HUES6 (cell line): ENCODE measurements around the gene PSMB5.

Experiments
- H3K27ac ChIP-seq: 2 replicates; pipeline ENCODE4 v1.7.0; 2013; ENCODE audit warnings: low read depth, mild to moderate bottlenecking, low read length, inconsistent platforms
- H3K27me3 ChIP-seq: 2 replicates; pipeline ENCODE4 v1.6.1; 2013; ENCODE audit warnings: low read length; ENCODE audit not compliant: control insufficient read depth, insufficient read depth
- H3K36me3 ChIP-seq: 2 replicates; pipeline ENCODE4 v1.6.1; 2013; ENCODE audit warnings: low read length; ENCODE audit not compliant: control insufficient read depth, insufficient read depth
- H3K4me1 ChIP-seq: 2 replicates; pipeline ENCODE4 v1.6.1; 2013; ENCODE audit warnings: low read length; ENCODE audit not compliant: control insufficient read depth, insufficient read depth
- H3K4me3 ChIP-seq: 2 replicates; pipeline ENCODE4 v1.5.1; 2013; ENCODE audit warnings: low read depth, low read length
- H3K9ac ChIP-seq: one replicate; pipeline ENCODE4 v1.6.1; 2013; ENCODE audit warnings: mild to moderate bottlenecking, low read length
- H3K9me3 ChIP-seq: 2 replicates; pipeline ENCODE4 v1.6.1; 2013; ENCODE audit warnings: low read depth, low read length; ENCODE audit not compliant: control insufficient read depth, insufficient read depth

Gene PSMB5

GRCh38 chr14:22982477-22983245, 52.0 kb downstream of the PSMB5 start, which contains the start of gene AJUBA:
AJUBA (minus strand) TSS chr14:22982551; CDS start chr14:22982266, 285 bp downstream.
- no peaks in the 10 kb centered on the region for H3K9me3 ChIP-seq
- H3K27me3 ChIP-seq, result peaks cover 13% of the 10 kb centered on the region; the same call in 1 of the 2 replicates
- H3K4me1 ChIP-seq, result peaks cover 29% of the 10 kb centered on the region
- H3K4me3 ChIP-seq, result peak within 1 kb of the TSS; percentile 76
- H3K9ac ChIP-seq, result peak within 1 kb of the TSS; percentile 88
- peak within 1 kb of the TSS; percentile 44; the same call in 1 of the 2 replicates for H3K27ac ChIP-seq
- H3K36me3 ChIP-seq, result peaks cover 16% of the 10 kb centered on the region; the same call in 1 of the 2 replicates

GRCh38 chr14:22981876-22982476, 52.7 kb downstream of the PSMB5 start:
- H3K4me1 ChIP-seq, result peaks cover 36% of the 10 kb centered on the region
- H3K9ac ChIP-seq, result peak overlapping the region; percentile 88
- no peaks in the 10 kb centered on the region for H3K9me3 ChIP-seq
- H3K4me3 ChIP-seq, result peak overlapping the region; percentile 76
- H3K27me3 ChIP-seq, result peaks cover 13% of the 10 kb centered on the region; the same call in 1 of the 2 replicates
- peaks cover 22% of the 10 kb centered on the region; the same call in 1 of the 2 replicates for H3K36me3 ChIP-seq
- peak overlapping the region; percentile 44; the same call in 1 of the 2 replicates for H3K27ac ChIP-seq

GRCh38 chr14:22981090-22981875, 53.4 kb downstream of the PSMB5 start:
- Histone ChIP-seq H3K27ac (peak overlapping the region; percentile 44; the same call in 1 of the 2 replicates), H3K9me3 (no peaks in the 10 kb centered on the region), H3K4me1 (peaks cover 43% of the 10 kb centered on the region), H3K9ac (peak overlapping the region; percentile 88), H3K27me3 (peaks cover 13% of the 10 kb centered on the region; the same call in 1 of the 2 replicates), H3K4me3 (peak overlapping the region; percentile 76), H3K36me3 (peaks cover 27% of the 10 kb centered on the region)

- peaks cover 32% of the 10 kb centered on the region for H3K36me3 ChIP-seq
- peak overlapping the region; percentile 76 for H3K4me3 ChIP-seq
- peak overlapping the region; percentile 88 for H3K9ac ChIP-seq
- H3K27me3 ChIP-seq, result peaks cover 13% of the 10 kb centered on the region; the same call in 1 of the 2 replicates
- peaks cover 45% of the 10 kb centered on the region for H3K4me1 ChIP-seq
- H3K9me3 ChIP-seq, result no peaks in the 10 kb centered on the region
- H3K27ac ChIP-seq, result peak overlapping the region; percentile 44; the same call in 1 of the 2 replicates
Measured at GRCh38 chr14:22980672-22981089, 54.0 kb downstream of the PSMB5 start.

- H3K27me3 ChIP-seq, result peaks cover 13% of the 10 kb centered on the region; the same call in 1 of the 2 replicates
- H3K9me3 ChIP-seq, result no peaks in the 10 kb centered on the region
- H3K4me1 ChIP-seq, result peaks cover 46% of the 10 kb centered on the region
- peak overlapping the region; percentile 69 for H3K4me3 ChIP-seq
- no peak overlapping the region for H3K27ac ChIP-seq
- H3K36me3 ChIP-seq, result peaks cover 37% of the 10 kb centered on the region
- H3K9ac ChIP-seq, result peak overlapping the region; percentile 63
Measured at GRCh38 chr14:22979748-22980392, 54.8 kb downstream of the PSMB5 start.

GRCh38 chr14:22978981-22979671, 55.6 kb downstream of the PSMB5 start:
- Histone ChIP-seq H3K36me3 (peaks cover 44% of the 10 kb centered on the region), H3K27me3 (peaks cover 13% of the 10 kb centered on the region; the same call in 1 of the 2 replicates), H3K4me3 (peak overlapping the region; percentile 69), H3K27ac (no peak overlapping the region), H3K9me3 (no peaks in the 10 kb centered on the region), H3K9ac (peak overlapping the region; percentile 9), H3K4me1 (peaks cover 47% of the 10 kb centered on the region)

- peaks cover 47% of the 10 kb centered on the region for H3K4me1 ChIP-seq
- H3K4me3 ChIP-seq, result peak overlapping the region; percentile 69; the same call in 1 of the 2 replicates
- peak overlapping the region; percentile 66; the same call in 1 of the 2 replicates for H3K27ac ChIP-seq
- H3K36me3 ChIP-seq, result peaks cover 51% of the 10 kb centered on the region
- H3K9me3 ChIP-seq, result no peaks in the 10 kb centered on the region
- peaks cover 13% of the 10 kb centered on the region; the same call in 1 of the 2 replicates for H3K27me3 ChIP-seq
- peak overlapping the region; percentile 65 for H3K9ac ChIP-seq
Measured at GRCh38 chr14:22978487-22978837, 56.2 kb downstream of the PSMB5 start.

- Histone ChIP-seq H3K27me3 (peaks cover 13% of the 10 kb centered on the region; the same call in 1 of the 2 replicates), H3K36me3 (peaks cover 56% of the 10 kb centered on the region), H3K4me1 (peaks cover 44% of the 10 kb centered on the region), H3K9me3 (no peaks in the 10 kb centered on the region), H3K27ac (peak overlapping the region; percentile 80), H3K9ac (peak overlapping the region; percentile 77), H3K4me3 (peak overlapping the region; percentile 69)
Measured at GRCh38 chr14:22977684-22978486, 56.8 kb downstream of the PSMB5 start.

- peaks cover 44% of the 10 kb centered on the region for H3K4me1 ChIP-seq
Measured at GRCh38 chr14:22977434-22977683, 57.3 kb downstream of the PSMB5 start.

More at GRCh38 chr14:22977434-22977683, 57.3 kb downstream of the PSMB5 start:
- Histone ChIP-seq H3K27ac (peak overlapping the region; percentile 80), H3K9ac (peak overlapping the region; percentile 77), H3K9me3 (no peaks in the 10 kb centered on the region), H3K36me3 (peaks cover 62% of the 10 kb centered on the region), H3K27me3 (peaks cover 13% of the 10 kb centered on the region; the same call in 1 of the 2 replicates), H3K4me3 (peak overlapping the region; percentile 33)
